IMR-90 (cell line): ENCODE measurements around the gene SLC30A7. TPM values are rescaled to one million over a fixed set of nuclear protein-coding genes. Genes with fewer than 3 reads are reported as not detected.

Experiments
- ATAC-seq: fragments of 200-7000 bp; cut with Tn5 transposase; 2 replicates; pipeline ENCODE4 v1.9.1; 2020; ENCODE audit warnings: low read depth, mild to moderate bottlenecking, moderate library complexity
- BruUV-seq: library from RNA; stranded (reverse); fragments of 400-500 nt; replicated peaks from 2 replicates; lab custom pipeline; 2021; lab: Mats Ljungman, UMichigan
- CTCF ChIA-PET: fragments of 300-600 bp; formaldehyde crosslinking; extraction: SDS; loops from one replicate; lab custom pipeline; 2021; ENCODE audit warnings: antibody characterized with exemption; lab: Yijun Ruan, JAX
- POLR2A ChIA-PET: fragments of 300-600 bp; sonication (Branson Sonifier 250); formaldehyde crosslinking; loops from one replicate; lab custom pipeline; 2022; ENCODE audit warnings: antibody characterized with exemption; ENCODE audit not compliant: unreplicated experiment; lab: Charles Lee
- DNase-seq: peaks from one replicate; pipeline ENCODE4 v3.0.0; 2013
- H2AFZ ChIP-seq: replicated peaks from 2 replicates; pipeline ENCODE3; 2013; ENCODE audit warnings: low read length, mild to moderate bottlenecking; ENCODE audit not compliant: poor library complexity
- H2AK5ac ChIP-seq: 2 replicates; pipeline ENCODE4 v1.6.1; 2013; ENCODE audit warnings: low read depth, low read length, inconsistent platforms
- H2AK9ac ChIP-seq: replicated peaks from 2 replicates; pipeline ENCODE3; 2013; ENCODE audit warnings: mild to moderate bottlenecking, low read depth, low read length, moderate library complexity; ENCODE audit not compliant: poor library complexity
- H2BK120ac ChIP-seq: 2 replicates; pipeline ENCODE4 v1.6.1; 2013; ENCODE audit warnings: low read depth, low read length, inconsistent platforms
- H2BK15ac ChIP-seq: 3 replicates; pipeline ENCODE4 v1.6.1; 2013; ENCODE audit warnings: low read depth, low read length, inconsistent platforms
- H2BK20ac ChIP-seq: 2 replicates; pipeline ENCODE4 v1.6.1; 2013; ENCODE audit warnings: low read depth, mild to moderate bottlenecking, inconsistent platforms, low read length, moderate library complexity
- H2BK5ac ChIP-seq: 2 replicates; pipeline ENCODE4 v1.6.1; 2013; ENCODE audit warnings: mild to moderate bottlenecking, low read depth, low read length, inconsistent platforms; ENCODE audit not compliant: poor library complexity, severe bottlenecking
- H3K14ac ChIP-seq: replicated peaks from 2 replicates; pipeline ENCODE4 v1.6.1; 2013; ENCODE audit warnings: low read depth, low read length, inconsistent platforms
- H3K18ac ChIP-seq: 2 replicates; pipeline ENCODE4 v1.6.1; 2013; ENCODE audit warnings: low read depth, low read length, control low read depth
- H3K23ac ChIP-seq: 2 replicates; pipeline ENCODE4 v1.6.1; 2013; ENCODE audit warnings: low read depth, low read length, inconsistent platforms
- H3K27ac ChIP-seq: 2 replicates; pipeline ENCODE4 v1.5.1; 2013; ENCODE audit warnings: mild to moderate bottlenecking, control low read depth, low read length; ENCODE audit not compliant: insufficient read depth
- H3K27me3 ChIP-seq: 2 replicates; pipeline ENCODE4 v1.6.1; 2013; ENCODE audit warnings: low read length; ENCODE audit not compliant: control insufficient read depth, insufficient read depth
- H3K36me3 ChIP-seq: 2 replicates; pipeline ENCODE4 v1.6.1; 2013; ENCODE audit warnings: low read length, mixed read lengths; ENCODE audit not compliant: control insufficient read depth, insufficient read depth
- H3K4ac ChIP-seq: 2 replicates; pipeline ENCODE4 v1.6.1; 2013; ENCODE audit warnings: low read depth, low read length, inconsistent platforms
- H3K4me1 ChIP-seq: 2 replicates; pipeline ENCODE4 v1.6.1; 2013; ENCODE audit warnings: low read length, mixed read lengths; ENCODE audit not compliant: control insufficient read depth, insufficient read depth
- H3K4me2 ChIP-seq: 2 replicates; pipeline ENCODE4 v1.6.1; 2013; ENCODE audit warnings: low read depth, mild to moderate bottlenecking, control low read depth, low read length, moderate library complexity
- H3K4me3 ChIP-seq: 2 replicates; pipeline ENCODE4 v1.5.1; 2013; ENCODE audit warnings: low read depth, mild to moderate bottlenecking, control low read depth, low read length, moderate library complexity; ENCODE audit not compliant: insufficient read depth
- H3K56ac ChIP-seq: 2 replicates; pipeline ENCODE4 v1.6.1; 2013; ENCODE audit warnings: low read length, inconsistent platforms; ENCODE audit not compliant: insufficient read depth; ENCODE audit errors: extremely low read depth
- H3K79me1 ChIP-seq, 2 experiments: 2 replicates each; pipeline ENCODE4 v1.6.1; 2013; ENCODE audit warnings: low read length in 2 of 2, inconsistent platforms in 1 of 2, low read depth in 1 of 2
- H3K9ac ChIP-seq: 2 replicates; pipeline ENCODE4 v1.6.1; 2013; ENCODE audit warnings: low read depth, low read length, control low read depth
- H3K9me1 ChIP-seq: 2 replicates; pipeline ENCODE4 v1.6.1; 2013; ENCODE audit warnings: low read length, inconsistent platforms; ENCODE audit not compliant: insufficient read depth
- H3K9me3 ChIP-seq: 2 replicates; pipeline ENCODE4 v1.6.1; 2013; ENCODE audit warnings: low read length; ENCODE audit not compliant: control insufficient read depth, insufficient read depth
- H4K20me1 ChIP-seq: 2 replicates; pipeline ENCODE4 v1.6.1; 2013; ENCODE audit warnings: low read length, inconsistent platforms; ENCODE audit not compliant: insufficient read depth
- H4K5ac ChIP-seq: 2 replicates; pipeline ENCODE4 v1.6.1; 2013; ENCODE audit warnings: mild to moderate bottlenecking, low read depth, low read length, control low read depth
- H4K8ac ChIP-seq, 2 experiments: 2 replicates each; pipeline ENCODE4 v1.6.1; 2013; ENCODE audit warnings: low read depth in 2 of 2, low read length in 2 of 2, control low read depth in 1 of 2, inconsistent platforms in 1 of 2
- H4K91ac ChIP-seq: 2 replicates; pipeline ENCODE4 v1.6.1; 2013; ENCODE audit warnings: low read depth, low read length, inconsistent platforms; ENCODE audit not compliant: insufficient read depth
- CTCF ChIP-seq: conservative IDR thresholded peaks from 2 replicates; pipeline ENCODE4 v1.5.1; 2012; ENCODE audit warnings: mild to moderate bottlenecking, low read depth, low read length, improper control_type of control experiment
- MXI1 ChIP-seq: IDR thresholded peaks from 2 replicates; pipeline ENCODE4 v1.6.1; 2012; ENCODE audit warnings: low read depth, mild to moderate bottlenecking, low read length, moderate library complexity, borderline replicate concordance
- SMC3 ChIP-seq: fragments of 150-350 bp; IDR thresholded peaks from 2 replicates; pipeline ENCODE4 v1.6.1; 2016; ENCODE audit warnings: low read depth, mild to moderate bottlenecking, antibody characterized with exemption, low read length, moderate library complexity
- WGBS, 2 experiments: methylation state at CpG; one replicate each; pipeline versions ENCODE4 v1.1.5 to v1.1.7; 2013; ENCODE audit warnings: missing lambda C conversion rate in 2 of 2; ENCODE audit not compliant: insufficient read length in 1 of 2; ENCODE audit errors: extremely low coverage in 2 of 2; 5-methylcytosine and 5-hydroxymethylcytosine counted together
- dilution Hi-C: fragments of 300-500 bp; cut with HindIII; formaldehyde crosslinking; loops from one replicate; pipeline ENCODE4 v1.14.3; 2018; ENCODE audit warnings: low sequenced_read_pairs; ENCODE audit not compliant: unreplicated experiment
- in situ Hi-C: fragments of 300-500 bp; cut with MboI; formaldehyde crosslinking; loops from 3 replicates; pipeline ENCODE4 v1.14.3; 2019; ENCODE audit warnings: low sequenced_read_pairs, inconsistent platforms, mixed read lengths
- intact Hi-C: fragments of 100-400 bp; cut with micrococcal nuclease; formaldehyde crosslinking; loops from 2 replicates; pipeline ENCODE4 v1.10.0; 2022
- polyA plus RNA-seq, 3 experiments: library from polyadenylated mRNA; depleted of rRNA; stranded (reverse); fragments of >200 nt; gene quantifications; 2 replicates each; pipeline ENCODE4 v1.2.3, GENCODE V29; 2012; ENCODE audit warnings: low replicate concordance in 1 of 3
- total RNA-seq: library from RNA; depleted of rRNA; stranded (reverse); fragments of >200 nt; gene quantifications from 2 replicates; pipeline ENCODE4 v1.2.3, GENCODE V29; 2012

SLC30A7 gene
- total and polyA plus RNA-seq, 2 of the 4 experiments (the other 2 are of a cell fraction): 8.4 to 60.2 TPM

GRCh38 chr1:100851726-100852125, 44.2 kb upstream of the SLC30A7 start:
- Histone ChIP-seq H2BK120ac (no peak overlapping the region), H3K56ac (no peak overlapping the region), H2AK5ac (no peak overlapping the region), H3K18ac (no peak overlapping the region), H4K5ac (no peak overlapping the region), H3K9ac (no peak overlapping the region), H3K14ac (no peak overlapping the region), H3K27me3 (no peaks in the 10 kb centered on the region), H4K8ac (no peak overlapping the region; a peak in 1 of 4 replicates), H2AK9ac (no peak overlapping the region), H2AFZ (no peak overlapping the region), H3K4me1 (no peaks in the 10 kb centered on the region; the same call in 1 of the 2 replicates), H2BK5ac (no peak overlapping the region), H3K23ac (no peak overlapping the region), H3K27ac (no peak overlapping the region), H3K4me2 (no peak overlapping the region), H2BK20ac (no peak overlapping the region), H4K20me1 (no peaks in the 10 kb centered on the region), H3K4ac (no peak overlapping the region), H3K9me1 (no peaks in the 10 kb centered on the region), H3K36me3 (no peaks in the 10 kb centered on the region), H3K9me3 (no peaks in the 10 kb centered on the region; the same call in 1 of the 2 replicates), H4K91ac (no peak overlapping the region), H3K4me3 (no peak overlapping the region), H2BK15ac (no peak overlapping the region), H3K79me1 (no peaks in the 10 kb centered on the region)
- intact Hi-C loops: no loop called here
- dilution Hi-C loops: no loop called here
- ATAC-seq: no peak
- CTCF ChIA-PET: no interaction called here
- no CpG with 5 or more reads among the region's 5 CpGs for WGBS, 2 experiments
- POLR2A ChIA-PET: no interaction called here
- no TSS peak for BruUV-seq
- no peak for TF ChIP-seq SMC3
- no peak for TF ChIP-seq MXI1
- no peak for TF ChIP-seq CTCF
- DNase-seq: no peak
- in situ Hi-C loops: no loop called here
